Measurements from ENCODE around the gene FBL.
"Not testable (repeated sequence)": the region's sequence is repeated elsewhere in the genome, so short reads cannot be mapped to it uniquely, and the experiment has no call there.

- TF ChIP-seq CTCF (IDR thresholded peaks at IDR 0.05; ENCODE audit: low read depth, low read length); EZH2phosphoT487 (IDR thresholded peaks at IDR 0.05; ENCODE audit: low read depth): not testable (repeated sequence)
Observed at GRCh38 chr19:39880241-39880640, 34.1 kb upstream of the FBL start.
